NCI-H524 treated with DMSO at 0.1 percent for 48 hours (cell line): ENCODE results near the gene ADORA1.

ENCODE experiments used
- DNase-seq: peaks from one replicate; lab custom pipeline; 2025; lab: John Stamatoyannopoulos, UW

Gene ADORA1

GRCh38 chr1:203173011-203173555 lies 45.6 kb downstream of the ADORA1 start:
- DNase-seq, result no peak

- peak; percentile 79 for DNase-seq
Observed at GRCh38 chr1:203173566-203173965, 46.0 kb downstream of the ADORA1 start.

GRCh38 chr1:203174324-203174985 lies 46.9 kb downstream of the ADORA1 start:
- DNase-seq, result no peak

- DNase-seq, result no peak
Observed at GRCh38 chr1:203175237-203175826, 47.8 kb downstream of the ADORA1 start, which contains the start of gene MYBPH. Gene MYBPH (minus strand): TSS chr1:203175826. CDS start chr1:203175755, 71 bp downstream.

- DNase-seq, result no peak
Observed at GRCh38 chr1:203175827-203176241, 48.3 kb downstream of the ADORA1 start.

- DNase-seq, result no peak
Observed at GRCh38 chr1:203176273-203177035, 48.9 kb downstream of the ADORA1 start.

GRCh38 chr1:203177036-203177405 lies 49.5 kb downstream of the ADORA1 start:
- DNase-seq, result no peak

GRCh38 chr1:203177470-203178039 lies 50.0 kb downstream of the ADORA1 start:
- no peak for DNase-seq

- peak; percentile 7 for DNase-seq
Observed at GRCh38 chr1:203178083-203178482, 50.6 kb downstream of the ADORA1 start.

- DNase-seq, result no peak
Observed at GRCh38 chr1:203178821-203179666, 51.5 kb downstream of the ADORA1 start.

- no peak for DNase-seq
Observed at GRCh38 chr1:203179667-203180005, 52.1 kb downstream of the ADORA1 start.

- no peak for DNase-seq
Observed at GRCh38 chr1:203180611-203181330, 53.2 kb downstream of the ADORA1 start.

- DNase-seq, result no peak
Observed at GRCh38 chr1:203181586-203182386, 54.3 kb downstream of the ADORA1 start.

- no peak for DNase-seq
Observed at GRCh38 chr1:203182387-203182953, 54.9 kb downstream of the ADORA1 start.

GRCh38 chr1:203183828-203184227 lies 56.3 kb downstream of the ADORA1 start:
- DNase-seq, result no peak

- no peak for DNase-seq
Observed at GRCh38 chr1:203184467-203184866, 56.9 kb downstream of the ADORA1 start.

- no peak for DNase-seq
Observed at GRCh38 chr1:203185061-203185461, 57.5 kb downstream of the ADORA1 start.

GRCh38 chr1:203185585-203185984 lies 58.1 kb downstream of the ADORA1 start:
- no peak for DNase-seq

- DNase-seq, result no peak
Observed at GRCh38 chr1:203186091-203186445, 58.5 kb downstream of the ADORA1 start.
